AG04450 (cell line): ENCODE data around the gene NFXL1. TPM values are rescaled to one million over a fixed set of nuclear protein-coding genes. Genes with fewer than 3 reads are reported as not detected.

Experiments
- CTCF ChIA-PET: fragments of 300-600, 350-600 bp; formaldehyde crosslinking; extraction: SDS; loops from one replicate; lab custom pipeline; 2022; ENCODE audit warnings: antibody characterized with exemption, inconsistent platforms; lab: Charles Lee
- POLR2A ChIA-PET: fragments of 350-600 bp; formaldehyde crosslinking; extraction: SDS; loops from one replicate; lab custom pipeline; 2021; ENCODE audit warnings: antibody characterized with exemption, inconsistent platforms; lab: Yijun Ruan, JAX
- DNase-seq: peaks from one replicate; pipeline ENCODE4 v3.0.0-alpha.2; 2011; ENCODE audit warnings: low read depth, low spot score
- H3K27ac ChIP-seq: one replicate; pipeline ENCODE4 v1.5.1; 2012; ENCODE audit warnings: low read depth, low read length, control low read depth
- H3K27me3 ChIP-seq: one replicate; pipeline ENCODE4 v1.6.0; 2012; ENCODE audit warnings: low read length; ENCODE audit not compliant: control insufficient read depth, insufficient read depth
- H3K4me3 ChIP-seq: 2 replicates; pipeline ENCODE4 v1.5.1; 2011; ENCODE audit warnings: mild to moderate bottlenecking, low read depth, low read length, control low read depth
- H3K9me3 ChIP-seq: 2 replicates; pipeline ENCODE4 v1.5.1; 2012; ENCODE audit warnings: low read length; ENCODE audit not compliant: control insufficient read depth, insufficient read depth
- CTCF ChIP-seq: IDR thresholded peaks from 2 replicates; pipeline ENCODE4 v1.5.1; 2011; ENCODE audit warnings: low read depth, low read length, control low read depth, inconsistent platforms
- polyA minus RNA-seq: library from RNA; depleted of rRNA, polyadenylated mRNA; stranded (reverse); fragments of >200 nt; gene quantifications from 2 replicates; pipeline ENCODE4 v1.2.3, GENCODE V29; 2011; rRNA and poly(A)+ RNA removed
- polyA plus RNA-seq: library from polyadenylated mRNA; depleted of rRNA; stranded (reverse); fragments of >200 nt; gene quantifications from 2 replicates; pipeline ENCODE4 v1.2.3, GENCODE V29; 2011; rRNA removed

The NFXL1 gene
- polyA plus RNA-seq, result 15.0 and 18.5 TPM in 2 replicates
- 32.7 and 43.4 TPM in 2 replicates for polyA minus RNA-seq

- peak within 1 kb of the TSS; percentile 84 for H3K4me3 ChIP-seq
- H3K27ac ChIP-seq, result peak within 1 kb of the TSS; percentile 73
- no peak for TF ChIP-seq CTCF
- ChIA-PET POLR2A (interaction anchor here (0.6 to 1.4 kb wide), 8 partner anchors 11 to 451 kb away, joined by 3 to 4 read pairs (median 4); partner anchors contain the start of gene COMMD8), CTCF (interaction anchor here (0.6 to 1.0 kb wide), 3 partner anchors 11 to 209 kb away, joined by 3 to 4 read pairs (median 3); no protein-coding TSS in a partner anchor)
- no peaks in the 10 kb centered on the region for H3K27me3 ChIP-seq
- peak; percentile 92 for DNase-seq
- peaks cover 4% of the 10 kb centered on the region; the same call in 1 of the 2 replicates for H3K9me3 ChIP-seq
Measured at GRCh38 chr4:47914220-47914925, at the start of gene NFXL1. NFXL1 (minus strand) TSS chr4:47914583; CDS start chr4:47914203, 380 bp downstream.

- TF ChIP-seq CTCF, result no peak
- no peak overlapping the region for H3K27ac ChIP-seq
- ChIA-PET CTCF (no interaction called here), POLR2A (no interaction called here)
- H3K27me3 ChIP-seq, result no peaks in the 10 kb centered on the region
- H3K4me3 ChIP-seq, result no peak overlapping the region
- H3K9me3 ChIP-seq, result no peaks in the 10 kb centered on the region
- no peak for DNase-seq
Measured at GRCh38 chr4:47954677-47955076, 40.3 kb upstream of the NFXL1 start.

GRCh38 chr4:47954245-47954644, 39.9 kb upstream of the NFXL1 start:
- no peak for TF ChIP-seq CTCF
- Histone ChIP-seq H3K9me3 (no peaks in the 10 kb centered on the region), H3K27me3 (no peaks in the 10 kb centered on the region), H3K27ac (no peak overlapping the region), H3K4me3 (no peak overlapping the region)
- ChIA-PET CTCF (no interaction called here), POLR2A (no interaction called here)
- no peak for DNase-seq

- Histone ChIP-seq H3K27me3 (peaks cover 3% of the 10 kb centered on the region), H3K9me3 (no peaks in the 10 kb centered on the region), H3K4me3 (no peak overlapping the region), H3K27ac (no peak overlapping the region)
- POLR2A ChIA-PET, result no interaction called here
- TF ChIP-seq CTCF, result 0 out of 2 replicates have a peak, but pooled peaks have one; percentile 16
- no peak for DNase-seq
- CTCF ChIA-PET, result no interaction called here
Measured at GRCh38 chr4:47945930-47946726, 31.7 kb upstream of the NFXL1 start.
